Activated CD8-positive, alpha-beta T cell treated with anti-CD3 and anti-CD28 coated beads for 36 hours (primary cell): ENCODE data around the gene ANKRD13C. TPM values are rescaled to one million over a fixed set of nuclear protein-coding genes. Genes with fewer than 3 reads are reported as not detected.

Experiments
- ATAC-seq: fragments of 200-7000 bp; cut with Tn5 transposase; one replicate; pipeline ENCODE4 v1.10.0; 2021; ENCODE audit warnings: mild to moderate bottlenecking, moderate library complexity
- CTCF ChIA-PET: fragments of 350-600 bp; sonication (Branson Sonifier 250); formaldehyde crosslinking; loops from one replicate; lab custom pipeline; 2021; ENCODE audit warnings: antibody characterized with exemption; lab: Charles Lee
- POLR2A ChIA-PET: fragments of 350-600 bp; sonication (Branson Sonifier 250); formaldehyde crosslinking; loops from one replicate; lab custom pipeline; 2021; ENCODE audit warnings: antibody characterized with exemption; lab: Charles Lee
- DNase-seq: peaks from one replicate; pipeline ENCODE4 v3.0.0-alpha.2; 2020
- H3K27ac Mint-ChIP-seq: one replicate; pipeline ENCODE4 v1.8.0; 2021; ENCODE audit warnings: mild to moderate bottlenecking, mixed read lengths
- H3K27me3 Mint-ChIP-seq: one replicate; pipeline ENCODE4 v1.8.0; 2021; ENCODE audit warnings: mixed read lengths
- H3K36me3 Mint-ChIP-seq: one replicate; pipeline ENCODE4 v1.8.0; 2021; ENCODE audit warnings: low read depth, mixed read lengths
- H3K4me1 Mint-ChIP-seq: one replicate; pipeline ENCODE4 v1.8.0; 2021; ENCODE audit warnings: low read depth, mixed read lengths
- H3K4me3 Mint-ChIP-seq: one replicate; pipeline ENCODE4 v1.8.0; 2021; ENCODE audit warnings: mild to moderate bottlenecking, moderate library complexity, mixed read lengths
- H3K9me3 Mint-ChIP-seq: one replicate; pipeline ENCODE4 v1.8.0; 2021; ENCODE audit warnings: mixed read lengths
- intact Hi-C: fragments of 100-400 bp; cut with micrococcal nuclease; formaldehyde crosslinking; loops from one replicate; pipeline ENCODE4 v1.10.0; 2022
- total RNA-seq, 2 experiments: library from RNA; stranded (reverse); gene quantifications; one replicate each; pipeline ENCODE4 v1.2.3, GENCODE V29; 2021
- TF ChIP-seq, protein P1 (sequence below): fragments of 200-600 bp; IDR thresholded peaks from one replicate; pipeline ENCODE4 v1.8.0; 2022; ENCODE audit warnings: antibody characterized with exemption, mild to moderate bottlenecking

Gene ANKRD13C
- total RNA-seq, 2 experiments from 2014 or later = 15.1 to 16.9 TPM

DNA sequence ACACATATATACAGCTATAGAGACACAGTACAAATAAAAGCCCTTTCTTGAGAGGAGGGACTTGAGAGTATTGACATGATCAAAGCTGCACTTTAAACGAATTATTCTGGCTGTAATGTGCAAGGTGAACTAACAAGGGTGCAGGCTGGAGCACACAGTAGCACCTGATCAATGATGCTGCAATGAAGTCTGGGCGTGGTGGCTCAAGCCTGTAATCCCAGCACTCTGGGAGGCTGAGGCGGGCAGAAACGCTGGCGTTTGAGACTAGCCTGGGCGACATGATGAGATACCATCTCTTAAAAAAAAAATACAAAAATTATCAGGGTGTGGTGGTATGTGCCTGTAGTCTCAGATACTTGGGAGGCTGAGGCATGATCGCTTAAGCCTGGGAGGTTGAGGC lies 42.5 kb upstream of the ANKRD13C start:
- TF ChIP-seq, protein P1, sequence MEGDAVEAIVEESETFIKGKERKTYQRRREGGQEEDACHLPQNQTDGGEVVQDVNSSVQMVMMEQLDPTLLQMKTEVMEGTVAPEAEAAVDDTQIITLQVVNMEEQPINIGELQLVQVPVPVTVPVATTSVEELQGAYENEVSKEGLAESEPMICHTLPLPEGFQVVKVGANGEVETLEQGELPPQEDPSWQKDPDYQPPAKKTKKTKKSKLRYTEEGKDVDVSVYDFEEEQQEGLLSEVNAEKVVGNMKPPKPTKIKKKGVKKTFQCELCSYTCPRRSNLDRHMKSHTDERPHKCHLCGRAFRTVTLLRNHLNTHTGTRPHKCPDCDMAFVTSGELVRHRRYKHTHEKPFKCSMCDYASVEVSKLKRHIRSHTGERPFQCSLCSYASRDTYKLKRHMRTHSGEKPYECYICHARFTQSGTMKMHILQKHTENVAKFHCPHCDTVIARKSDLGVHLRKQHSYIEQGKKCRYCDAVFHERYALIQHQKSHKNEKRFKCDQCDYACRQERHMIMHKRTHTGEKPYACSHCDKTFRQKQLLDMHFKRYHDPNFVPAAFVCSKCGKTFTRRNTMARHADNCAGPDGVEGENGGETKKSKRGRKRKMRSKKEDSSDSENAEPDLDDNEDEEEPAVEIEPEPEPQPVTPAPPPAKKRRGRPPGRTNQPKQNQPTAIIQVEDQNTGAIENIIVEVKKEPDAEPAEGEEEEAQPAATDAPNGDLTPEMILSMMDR = no peak
- POLR2A ChIA-PET = no interaction called here
- Mint-ChIP-seq H3K27me3 (peaks cover 1% of the 10 kb centered on the region), H3K36me3 (no peaks in the 10 kb centered on the region), H3K4me1 (no peaks in the 10 kb centered on the region), H3K27ac (no peak overlapping the region), H3K9me3 (no peaks in the 10 kb centered on the region), H3K4me3 (no peak overlapping the region)
- no peak for ATAC-seq
- CTCF ChIA-PET = no interaction called here
- intact Hi-C loops = no loop called here
- DNase-seq = no peak

DNA sequence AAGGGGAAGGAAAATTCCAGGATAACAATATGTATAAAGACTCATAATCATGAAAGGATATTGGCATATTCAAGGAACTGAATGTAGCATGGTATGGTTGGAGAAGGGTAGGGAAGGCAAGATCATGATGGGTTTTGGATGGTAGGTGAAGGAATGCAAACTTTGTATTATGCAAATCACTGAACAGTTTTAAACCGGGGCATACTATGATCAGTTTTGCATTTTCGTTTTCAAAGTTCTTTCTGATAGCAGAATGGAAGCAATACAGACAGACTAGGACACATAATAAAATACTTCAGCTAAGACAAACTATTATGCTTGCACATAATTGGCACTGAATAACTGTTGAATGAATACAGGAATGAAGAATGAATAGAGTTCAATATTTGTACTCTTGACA lies 42.1 kb upstream of the ANKRD13C start:
- CTCF ChIA-PET = no interaction called here
- no peak overlapping the region for H3K4me3 Mint-ChIP-seq
- H3K27me3 Mint-ChIP-seq = peaks cover 1% of the 10 kb centered on the region
- H3K9me3 Mint-ChIP-seq = no peaks in the 10 kb centered on the region
- POLR2A ChIA-PET = no interaction called here
- TF ChIP-seq, protein P1 = no peak
- intact Hi-C loops = no loop called here
- DNase-seq = no peak
- H3K4me1 Mint-ChIP-seq = no peaks in the 10 kb centered on the region
- no peaks in the 10 kb centered on the region for H3K36me3 Mint-ChIP-seq
- ATAC-seq = no peak
- no peak overlapping the region for H3K27ac Mint-ChIP-seq

DNA sequence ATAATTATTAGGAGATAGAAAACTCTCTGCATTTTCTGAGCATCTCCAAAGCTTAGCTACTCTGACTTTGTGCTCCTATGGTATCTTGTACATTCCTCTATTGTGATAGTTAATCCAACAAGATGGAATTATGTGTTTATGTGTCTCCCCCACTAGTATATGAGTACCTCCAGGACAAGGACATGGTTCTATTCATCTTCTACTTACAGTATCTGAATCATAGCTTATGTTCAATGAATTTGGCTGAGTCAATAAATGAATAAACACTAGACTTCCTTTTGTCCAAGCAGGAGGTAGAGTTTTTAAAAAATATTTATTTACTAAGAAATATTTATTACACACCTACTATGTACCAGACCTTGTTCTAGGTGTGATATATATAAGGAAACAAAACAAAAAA lies 38.1 kb upstream of the ANKRD13C start:
- Mint-ChIP-seq H3K9me3 (no peaks in the 10 kb centered on the region), H3K27me3 (peaks cover 4% of the 10 kb centered on the region), H3K4me3 (no peak overlapping the region), H3K36me3 (no peaks in the 10 kb centered on the region), H3K27ac (no peak overlapping the region), H3K4me1 (no peaks in the 10 kb centered on the region)
- POLR2A ChIA-PET = no interaction called here
- DNase-seq (no peak), ATAC-seq (no peak)
- intact Hi-C loops = no loop called here
- TF ChIP-seq, protein P1 = no peak
- CTCF ChIA-PET = interaction anchor here (0.6 kb wide), 1 partner anchor 19 kb away, joined by 3 read pairs; the partner anchor contains the start of gene CTH

DNA sequence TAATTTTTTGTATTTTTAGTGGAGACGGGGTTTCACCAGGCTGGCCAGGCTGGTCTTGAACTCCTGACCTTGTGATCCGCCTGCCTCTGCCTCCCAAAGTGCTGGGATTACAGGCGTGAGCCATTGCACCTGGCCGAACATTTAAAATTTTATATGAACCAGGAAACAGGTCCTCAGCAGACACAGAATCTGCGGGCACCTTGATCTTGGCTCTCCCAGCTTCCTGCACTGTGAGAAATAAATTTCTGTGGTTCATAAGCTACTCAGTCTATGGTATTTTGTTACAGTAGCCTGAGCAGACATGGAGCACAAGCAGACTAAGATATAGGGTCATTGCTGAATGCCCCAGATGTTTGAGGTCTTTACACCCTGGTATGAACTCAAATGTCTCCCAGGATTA lies 33.0 kb upstream of the ANKRD13C start:
- TF ChIP-seq, protein P1 = no peak
- no peak for ATAC-seq
- H3K4me1 Mint-ChIP-seq = no peaks in the 10 kb centered on the region
- H3K36me3 Mint-ChIP-seq = no peaks in the 10 kb centered on the region
- POLR2A ChIA-PET = no interaction called here
- CTCF ChIA-PET = interaction anchor here (1.6 kb wide), 1 partner anchor 23 kb away, joined by 6 read pairs; the partner anchor contains the start of gene CTH
- no peak overlapping the region for H3K4me3 Mint-ChIP-seq
- peaks cover 5% of the 10 kb centered on the region for H3K27me3 Mint-ChIP-seq
- DNase-seq = no peak
- no peaks in the 10 kb centered on the region for H3K9me3 Mint-ChIP-seq
- intact Hi-C loops = no loop called here
- no peak overlapping the region for H3K27ac Mint-ChIP-seq

DNA sequence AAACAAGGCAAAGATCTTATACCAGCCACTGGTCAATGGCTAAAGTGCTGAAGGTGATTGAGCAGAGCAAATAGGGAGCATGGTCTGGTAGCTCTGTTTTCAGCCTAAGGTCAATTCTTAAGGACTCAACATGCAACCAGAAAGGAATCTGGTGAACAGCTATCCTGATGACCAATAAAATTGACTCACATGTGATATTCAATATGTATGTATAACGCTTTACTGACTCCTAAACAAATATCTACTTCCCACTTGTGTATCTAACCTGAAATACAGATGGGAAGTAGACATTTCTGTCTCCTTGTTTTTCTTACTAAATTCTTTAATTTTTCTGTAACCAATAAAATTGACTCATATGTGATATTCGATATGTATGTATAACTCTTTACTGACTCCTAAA lies 31.6 kb upstream of the ANKRD13C start:
- POLR2A ChIA-PET = no interaction called here
- intact Hi-C loops = no loop called here
- TF ChIP-seq, protein P1 = no peak
- Mint-ChIP-seq H3K27ac (no peak overlapping the region), H3K27me3 (peaks cover 5% of the 10 kb centered on the region), H3K36me3 (no peaks in the 10 kb centered on the region), H3K4me1 (no peaks in the 10 kb centered on the region), H3K4me3 (no peak overlapping the region), H3K9me3 (no peaks in the 10 kb centered on the region)
- CTCF ChIA-PET = no interaction called here
- DNase-seq (no peak), ATAC-seq (no peak)
